ENCODE data around the gene AMZ1.
"Not testable (repeated sequence)": the region's sequence is repeated elsewhere in the genome, so short reads cannot be mapped to it uniquely, and the experiment has no call there.

The AMZ1 gene

DNA sequence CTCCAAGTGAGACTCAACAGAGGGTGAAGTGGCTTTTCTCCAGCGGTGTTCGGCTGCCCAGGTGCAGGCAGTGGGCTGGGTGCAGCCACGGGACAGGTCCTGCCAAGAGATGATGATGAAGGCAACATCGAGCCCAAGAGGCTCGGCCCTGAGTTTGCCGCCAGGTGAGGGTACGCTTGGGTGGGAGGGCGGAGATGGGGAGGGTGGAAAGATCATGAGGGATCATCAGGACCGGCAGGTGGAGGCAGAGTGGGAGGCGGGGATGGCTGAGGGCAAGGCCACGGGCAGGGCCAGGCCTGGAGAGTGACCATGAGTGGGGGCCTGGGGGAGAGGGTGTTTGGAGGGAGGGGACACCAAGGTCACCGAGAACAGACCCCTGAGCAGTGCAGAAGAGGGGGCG, 17.8 kb upstream of the AMZ1 start:
- no peak for DNase-seq

GRCh38 chr7:2670720-2671391, 17.1 kb upstream of the AMZ1 start:
- peak; percentile 72 for DNase-seq

GRCh38 chr7:2673214-2673613, 14.8 kb upstream of the AMZ1 start:
- DNase-seq = not testable (repeated sequence)

DNA sequence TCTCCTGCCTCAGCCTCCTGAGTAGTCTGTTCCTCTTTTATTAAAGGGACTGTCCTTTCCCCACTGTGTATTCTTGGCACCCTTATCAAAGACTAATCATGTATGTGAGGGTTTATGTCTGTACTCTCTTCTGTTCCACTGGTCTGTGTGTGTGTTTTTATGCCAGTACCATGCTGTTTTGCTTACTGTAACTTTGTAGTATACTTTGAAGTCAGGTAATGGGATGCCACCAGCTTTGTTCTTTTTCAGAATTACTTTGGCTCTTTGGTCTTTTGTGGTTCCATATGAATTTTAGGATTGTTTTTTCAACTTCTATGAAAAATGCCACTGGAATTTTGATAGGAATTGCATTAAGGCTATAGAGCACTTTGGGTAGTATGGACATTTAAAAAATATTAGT, 14.1 kb upstream of the AMZ1 start:
- no peak for DNase-seq

- no peak for DNase-seq
These were observed 12.7 kb upstream of the AMZ1 start for GRCh38 chr7:2675256-2675764.

DNA sequence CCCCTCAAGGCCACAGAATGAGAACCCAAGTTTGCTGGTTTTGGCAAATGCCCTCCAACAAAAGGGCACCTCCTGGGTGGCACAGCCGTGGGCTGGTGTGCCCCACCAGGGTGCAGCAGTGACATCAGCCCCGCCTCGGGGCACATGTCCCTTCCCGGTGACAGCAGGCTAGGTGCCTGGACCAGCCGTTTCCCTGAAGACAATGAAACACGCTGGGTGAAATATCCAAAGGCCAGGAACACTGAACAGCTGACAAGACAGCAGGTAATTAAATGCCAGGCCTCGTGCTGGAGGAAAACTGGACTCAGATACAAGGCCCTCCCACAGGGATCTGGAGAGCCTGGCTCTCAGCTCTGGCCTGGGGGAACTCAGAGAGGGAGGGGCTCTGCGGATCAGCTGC, 11.4 kb upstream of the AMZ1 start:
- DNase-seq = not testable (repeated sequence)

DNA sequence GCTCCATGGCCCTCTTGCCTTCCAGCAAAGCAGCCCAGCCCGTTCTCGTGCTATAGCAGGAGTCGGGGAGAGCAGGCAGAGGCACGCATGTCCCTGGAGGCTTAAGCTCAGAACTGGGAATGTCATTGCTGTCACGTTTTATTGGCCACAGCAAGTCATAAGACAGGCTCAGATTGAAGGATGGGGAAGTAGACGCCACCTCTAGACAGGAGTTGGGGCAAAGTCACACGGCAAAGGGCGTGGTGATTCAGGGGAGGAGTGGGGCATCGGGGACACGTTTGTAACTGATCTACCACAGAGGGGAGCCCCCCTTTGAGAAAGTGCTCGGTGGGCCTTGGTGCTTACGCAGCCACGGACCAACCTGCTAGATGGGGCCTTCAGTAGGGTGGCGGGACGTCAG, 9.5 kb upstream of the AMZ1 start:
- DNase-seq = not testable (repeated sequence)

GRCh38 chr7:2679135-2680127, 8.6 kb upstream of the AMZ1 start:
- not testable (repeated sequence) for DNase-seq

DNA sequence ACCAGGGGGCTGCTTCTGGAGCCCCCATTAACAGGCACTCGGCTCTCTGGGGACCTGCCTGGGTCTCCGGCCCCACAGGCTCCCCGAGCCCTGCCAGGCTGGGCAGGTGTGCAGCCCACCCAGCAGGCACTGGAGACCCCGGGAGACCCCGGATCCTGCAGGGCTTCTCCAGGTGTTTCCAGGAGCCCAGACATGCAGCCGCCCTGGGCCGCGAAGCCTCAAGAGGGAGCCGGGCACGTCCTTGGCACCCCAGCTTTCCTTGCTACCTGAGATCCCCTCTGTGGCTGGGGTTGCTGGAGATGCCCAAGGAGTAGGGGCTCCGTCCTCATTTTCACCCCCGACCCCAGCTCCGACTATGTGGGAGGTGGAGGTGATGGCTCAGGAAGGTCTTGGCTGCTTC, 7.7 kb upstream of the AMZ1 start:
- DNase-seq = no peak

DNA sequence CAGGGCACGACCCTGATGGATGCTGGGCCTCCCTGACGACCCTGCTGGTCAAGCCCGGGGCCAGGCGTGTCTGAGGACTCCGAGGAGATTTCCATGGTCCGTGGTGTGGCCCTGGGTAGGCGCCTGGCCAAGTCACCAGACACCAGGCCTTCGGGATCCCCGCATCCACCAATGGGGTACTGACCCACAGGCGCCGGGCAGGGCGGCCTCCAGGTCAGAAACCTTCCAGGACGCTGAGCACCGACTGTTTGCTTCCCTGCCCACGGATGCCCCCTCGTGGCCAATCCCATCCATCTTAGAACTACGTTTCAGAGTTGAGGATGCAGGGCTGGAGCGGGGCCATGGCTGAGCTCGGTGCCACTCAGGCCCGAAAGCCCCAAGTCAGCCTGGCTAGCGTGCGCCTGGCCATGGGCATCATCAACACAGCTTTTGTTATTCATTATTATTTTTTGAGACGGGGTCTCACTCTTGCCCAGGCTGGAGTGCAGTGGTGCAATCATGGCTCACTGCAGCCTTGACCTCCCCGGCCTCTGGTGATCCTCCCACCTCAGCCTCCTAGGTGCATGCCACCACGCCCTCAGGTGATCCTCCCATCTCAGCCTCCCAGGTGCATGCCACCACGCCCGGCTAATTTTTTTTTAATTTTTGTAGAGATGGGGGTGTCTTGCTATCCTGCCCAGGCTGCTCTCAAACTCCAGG, 7.1 kb upstream of the AMZ1 start:
- DNase-seq = peak; percentile 74

DNA sequence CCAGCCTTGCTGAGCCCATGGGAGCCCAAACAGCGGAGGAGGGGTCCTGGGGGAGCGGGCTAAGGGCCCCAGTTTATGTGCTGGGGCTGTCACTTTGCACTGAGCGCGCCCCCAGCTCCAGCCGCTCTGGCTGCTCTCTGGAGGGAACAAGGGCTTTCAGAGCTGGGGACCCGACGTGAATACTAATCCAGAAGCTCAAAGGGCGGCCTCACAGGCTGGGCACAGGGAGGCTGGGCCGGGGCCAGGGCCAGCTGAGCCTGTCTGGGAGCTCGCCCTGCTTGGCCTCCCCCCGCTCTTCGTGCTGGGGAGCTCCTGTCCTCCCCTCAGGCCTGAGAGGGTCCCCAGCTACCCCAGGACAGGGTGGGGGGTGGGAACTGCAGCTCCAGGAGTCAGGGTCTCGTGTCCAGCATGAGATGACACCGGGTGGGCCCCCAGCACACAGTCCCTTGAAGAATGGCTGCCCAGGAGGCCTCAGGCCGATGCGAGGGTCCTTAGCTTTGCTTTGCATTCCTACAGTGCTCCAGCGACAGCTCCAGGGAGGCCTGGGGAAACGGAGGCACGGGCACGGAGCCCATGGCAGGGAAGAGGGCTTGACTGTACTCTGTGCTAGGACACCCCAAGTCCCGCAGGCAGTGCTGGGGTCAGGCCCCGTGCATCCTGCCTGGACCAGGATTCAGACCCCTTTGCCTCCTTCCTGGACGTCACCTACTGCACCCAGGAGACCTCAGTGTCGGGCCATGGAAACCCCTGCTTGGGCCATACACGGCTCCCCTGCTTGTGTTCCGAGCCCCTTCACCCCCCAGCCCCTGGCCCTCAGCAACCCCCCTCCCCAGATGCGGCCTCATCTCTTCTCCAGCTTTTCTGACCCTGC, 5.8 kb upstream of the AMZ1 start:
- DNase-seq = no peak

DNA sequence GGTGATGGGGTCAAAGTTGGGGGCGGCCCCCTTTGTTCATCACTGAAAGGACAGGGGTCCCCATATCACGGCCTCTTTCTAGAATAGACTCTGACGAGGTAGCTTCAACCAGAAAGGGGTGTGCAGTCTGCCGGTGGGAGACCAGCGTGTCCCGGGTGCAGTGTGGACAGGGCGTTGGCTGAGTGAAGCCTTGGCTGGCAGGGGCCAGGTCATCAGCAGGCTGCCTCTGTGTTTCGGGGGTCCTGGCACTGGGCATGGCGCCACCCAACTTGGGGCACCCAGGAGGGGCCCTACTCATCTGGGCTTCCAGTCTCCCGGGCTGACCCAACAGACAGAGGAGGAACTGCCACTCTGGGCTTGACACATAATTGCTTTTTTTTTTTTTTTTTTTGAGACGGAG, 3.5 kb upstream of the AMZ1 start:
- no peak for DNase-seq

GRCh38 chr7:2686101-2686500, 1.9 kb upstream of the AMZ1 start:
- no peak for DNase-seq

DNA sequence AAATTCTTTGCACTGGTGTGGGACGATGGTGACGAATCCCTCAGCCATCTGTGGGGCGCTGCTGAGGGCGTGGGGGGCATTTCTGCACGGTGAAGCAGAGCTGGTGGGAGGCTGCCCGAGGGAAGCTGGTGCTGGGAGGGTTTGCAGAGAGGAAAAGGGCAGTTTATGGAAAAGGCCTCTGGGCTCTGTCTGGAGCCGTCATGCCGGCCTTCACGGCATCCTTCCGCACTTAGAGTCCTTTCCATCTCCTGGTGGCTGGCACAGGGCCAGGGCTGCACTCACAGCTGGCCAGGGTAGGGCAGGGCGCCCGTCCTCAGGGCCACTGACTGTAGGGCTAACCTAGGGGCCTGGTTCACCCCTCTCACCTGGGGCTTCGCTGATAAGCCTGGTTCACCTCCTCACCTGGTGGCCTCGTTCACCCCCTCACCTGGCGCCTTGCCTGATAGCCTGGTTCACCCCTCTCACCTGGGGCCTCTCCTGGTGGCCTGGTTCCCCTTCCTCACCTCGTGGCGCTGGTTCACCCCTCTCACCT, 598 bp upstream of the AMZ1 start:
- peak; percentile 20 for DNase-seq

DNA sequence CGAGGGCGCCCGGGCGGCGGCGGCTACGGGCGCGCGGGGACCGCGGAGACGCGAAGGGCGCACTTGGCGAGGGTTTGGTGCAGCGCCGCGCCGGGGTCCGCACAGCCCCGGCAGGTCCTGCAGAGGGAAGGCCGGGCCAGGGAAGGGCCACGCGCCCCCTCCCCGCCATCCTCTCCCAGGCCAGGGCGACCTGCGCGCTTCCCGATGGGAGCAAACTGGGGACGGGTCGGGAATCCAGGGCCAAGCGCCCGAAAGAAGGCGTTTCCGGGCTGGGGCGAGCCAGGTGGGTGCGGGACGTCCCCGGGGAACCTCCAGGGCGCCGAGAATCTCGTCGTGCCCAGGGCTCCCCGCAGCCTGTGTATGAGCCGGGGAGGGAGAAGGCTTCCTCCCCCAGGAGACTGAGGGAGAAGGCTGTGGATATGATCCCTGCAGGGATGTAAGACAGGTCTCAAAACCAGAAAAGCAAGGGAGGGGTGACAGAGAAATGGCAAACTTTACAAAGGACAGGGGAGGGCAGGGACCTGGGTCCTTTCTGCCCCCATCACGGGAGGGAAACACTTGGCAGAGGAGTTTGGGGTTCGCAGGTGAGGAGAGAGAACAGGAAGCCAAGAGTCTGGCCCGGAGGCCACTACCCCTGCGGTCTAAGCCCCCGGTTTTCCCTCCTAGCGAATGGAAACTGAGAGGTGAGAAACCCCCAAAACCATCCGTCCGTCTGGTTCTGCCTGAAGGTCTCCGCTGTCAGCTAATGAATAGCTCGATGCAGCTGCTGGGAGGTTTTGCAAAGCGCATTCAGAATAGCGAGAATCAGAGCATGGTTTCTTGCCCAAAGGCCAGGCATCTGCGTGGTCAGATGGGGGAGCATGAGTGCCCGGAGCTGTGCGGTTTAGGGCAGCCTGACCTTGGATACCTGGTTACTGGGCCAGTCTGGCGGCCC, 674 bp downstream of the AMZ1 start:
- no peak for DNase-seq

DNA sequence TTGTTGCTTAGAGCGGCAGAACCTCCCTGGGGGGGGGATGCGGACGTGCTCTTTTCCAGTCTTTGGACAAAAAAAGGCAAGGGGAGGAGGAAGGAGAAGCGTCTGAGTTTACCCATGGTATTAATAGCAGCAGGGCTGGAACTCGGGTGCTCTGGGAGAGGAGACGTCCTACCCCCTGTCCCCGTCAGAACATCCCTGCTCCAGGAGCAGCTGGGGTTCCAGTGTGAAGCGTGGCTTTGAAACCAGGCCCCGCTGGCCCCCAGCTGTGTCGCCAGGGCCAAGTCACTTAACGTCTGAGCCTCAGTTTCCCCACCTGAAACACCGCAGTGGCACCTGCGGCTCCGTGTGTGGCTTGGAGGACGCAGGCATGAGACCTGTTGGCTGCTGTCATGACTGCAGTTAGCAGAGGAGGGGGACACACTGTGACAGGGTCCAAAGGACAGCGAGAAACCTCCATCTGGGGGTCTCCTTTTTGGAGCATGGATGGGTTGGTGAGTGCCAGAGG, 1.4 kb downstream of the AMZ1 start:
- no peak for DNase-seq

GRCh38 chr7:2689951-2690705, 2.1 kb downstream of the AMZ1 start:
- DNase-seq = no peak

DNA sequence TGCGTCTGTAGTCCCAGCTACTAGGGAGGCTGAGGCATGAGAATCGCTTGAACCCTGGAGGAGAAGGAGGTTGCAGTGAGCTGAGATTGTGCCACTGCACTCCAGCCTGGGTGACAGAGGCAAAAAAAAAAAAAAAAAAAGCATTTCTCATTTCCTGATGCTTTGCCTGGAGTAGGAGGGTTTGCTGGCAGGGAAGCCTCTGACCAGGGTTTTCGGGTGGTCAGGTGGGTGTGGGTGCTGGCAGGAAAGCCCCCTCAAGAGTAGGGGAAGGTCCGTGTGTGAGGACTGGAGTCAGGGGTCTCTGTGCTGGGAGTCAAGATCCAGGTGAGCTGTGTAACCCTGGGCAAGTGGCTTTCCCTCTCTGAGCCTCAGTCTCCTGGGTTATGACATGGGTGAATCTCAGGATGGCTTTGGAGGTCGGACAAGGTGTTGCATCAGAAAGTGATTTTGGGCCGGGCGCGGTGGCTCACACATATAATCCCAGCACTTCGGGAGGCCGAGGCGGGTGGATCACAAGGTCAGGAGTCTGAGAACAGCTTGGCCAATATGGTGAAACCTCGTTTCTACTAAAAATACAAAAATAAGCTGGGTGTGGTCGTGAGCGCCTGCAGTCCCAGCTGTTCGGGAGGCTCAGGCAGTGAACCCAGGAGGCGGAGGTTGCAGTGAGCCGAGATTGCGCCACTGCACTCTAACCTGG, 3.2 kb downstream of the AMZ1 start:
- DNase-seq = no peak

- DNase-seq = not testable (repeated sequence)
These were observed 4.0 kb downstream of the AMZ1 start for GRCh38 chr7:2691932-2692439.
